ENCODE measurements around the gene LHPP.

GRCh38 chr10:124629842-124630241, 168.2 kb downstream of the LHPP start:
- TF ChIP-seq POLR2AphosphoS5 (IDR thresholded peaks at IDR 0.05; ENCODE audit: borderline replicate concordance, low read depth, low read length) (no peak), EZH2 (IDR thresholded peaks at IDR 0.05) (no peak)

Data from SK-N-MC (cell line).